GM12875 (cell line): ENCODE results near the gene SGTB.

Source experiments
- H3K4me3 ChIP-seq: one replicate; pipeline ENCODE4 v1.5.1; 2011; ENCODE audit warnings: low read depth, low read length, control low read depth
- TF ChIP-seq, protein P1 (sequence below): IDR thresholded peaks from 2 replicates; pipeline ENCODE4 v1.5.1; 2011; ENCODE audit warnings: low read depth, mild to moderate bottlenecking, control low read depth, inconsistent platforms, low read length, moderate library complexity, borderline replicate concordance; ENCODE audit not compliant: insufficient read depth

Gene SGTB

GRCh38 chr5:65672796-65673195 is 49.1 kb downstream of the SGTB start:
- TF ChIP-seq, protein P1, sequence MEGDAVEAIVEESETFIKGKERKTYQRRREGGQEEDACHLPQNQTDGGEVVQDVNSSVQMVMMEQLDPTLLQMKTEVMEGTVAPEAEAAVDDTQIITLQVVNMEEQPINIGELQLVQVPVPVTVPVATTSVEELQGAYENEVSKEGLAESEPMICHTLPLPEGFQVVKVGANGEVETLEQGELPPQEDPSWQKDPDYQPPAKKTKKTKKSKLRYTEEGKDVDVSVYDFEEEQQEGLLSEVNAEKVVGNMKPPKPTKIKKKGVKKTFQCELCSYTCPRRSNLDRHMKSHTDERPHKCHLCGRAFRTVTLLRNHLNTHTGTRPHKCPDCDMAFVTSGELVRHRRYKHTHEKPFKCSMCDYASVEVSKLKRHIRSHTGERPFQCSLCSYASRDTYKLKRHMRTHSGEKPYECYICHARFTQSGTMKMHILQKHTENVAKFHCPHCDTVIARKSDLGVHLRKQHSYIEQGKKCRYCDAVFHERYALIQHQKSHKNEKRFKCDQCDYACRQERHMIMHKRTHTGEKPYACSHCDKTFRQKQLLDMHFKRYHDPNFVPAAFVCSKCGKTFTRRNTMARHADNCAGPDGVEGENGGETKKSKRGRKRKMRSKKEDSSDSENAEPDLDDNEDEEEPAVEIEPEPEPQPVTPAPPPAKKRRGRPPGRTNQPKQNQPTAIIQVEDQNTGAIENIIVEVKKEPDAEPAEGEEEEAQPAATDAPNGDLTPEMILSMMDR = no peak
- H3K4me3 ChIP-seq = no peak overlapping the region

- TF ChIP-seq, protein P1 = no peak
Measured at GRCh38 chr5:65668696-65669095, 53.2 kb downstream of the SGTB start.

DNA sequence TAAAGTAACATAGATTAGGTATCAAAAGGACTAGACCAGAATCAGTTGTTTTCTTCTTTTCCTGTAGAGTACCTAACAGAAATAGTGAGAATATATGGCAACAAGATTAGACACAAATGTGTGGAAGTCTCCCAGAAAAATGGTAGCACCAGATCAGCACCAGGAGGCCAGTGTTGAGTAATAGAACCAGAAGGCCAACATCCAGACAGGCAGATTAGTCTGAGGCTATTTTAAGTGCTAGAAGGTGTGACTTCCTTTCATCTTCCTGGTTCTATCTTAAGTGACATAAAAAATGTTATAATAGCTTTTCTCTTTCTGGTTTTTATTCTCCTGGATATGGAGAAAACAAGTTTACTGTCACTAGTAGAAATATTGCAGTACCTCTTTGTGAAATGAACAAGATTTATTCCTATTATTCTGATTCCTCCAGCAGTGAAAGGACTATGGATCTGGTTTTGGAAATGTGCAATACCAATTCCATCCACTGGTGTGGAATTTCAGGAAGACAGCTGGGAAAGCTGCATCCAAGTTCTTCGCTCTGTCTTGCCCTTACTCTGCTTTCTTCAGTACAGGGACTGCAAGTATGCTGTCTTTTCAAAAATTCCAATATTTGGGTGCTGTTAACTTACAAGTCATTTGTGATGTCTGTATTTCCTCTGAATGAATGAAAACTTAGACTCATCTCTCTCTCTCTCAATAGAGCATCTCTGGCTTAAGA is 57.9 kb downstream of the SGTB start:
- TF ChIP-seq, protein P1 = peak; percentile 5; the same call in 1 of the 2 replicates
- H3K4me3 ChIP-seq = no peak overlapping the region

More at GRCh38 chr5:65668696-65669095, 53.2 kb downstream of the SGTB start:
- no peak overlapping the region for H3K4me3 ChIP-seq

- TF ChIP-seq, protein P1 = no peak
- no peak overlapping the region for H3K4me3 ChIP-seq
Measured at GRCh38 chr5:65654713-65655112, 67.2 kb downstream of the SGTB start.

- no peak overlapping the region for H3K4me3 ChIP-seq
- TF ChIP-seq, protein P1 = no peak
Measured at GRCh38 chr5:65651144-65651543, 70.8 kb downstream of the SGTB start.

DNA sequence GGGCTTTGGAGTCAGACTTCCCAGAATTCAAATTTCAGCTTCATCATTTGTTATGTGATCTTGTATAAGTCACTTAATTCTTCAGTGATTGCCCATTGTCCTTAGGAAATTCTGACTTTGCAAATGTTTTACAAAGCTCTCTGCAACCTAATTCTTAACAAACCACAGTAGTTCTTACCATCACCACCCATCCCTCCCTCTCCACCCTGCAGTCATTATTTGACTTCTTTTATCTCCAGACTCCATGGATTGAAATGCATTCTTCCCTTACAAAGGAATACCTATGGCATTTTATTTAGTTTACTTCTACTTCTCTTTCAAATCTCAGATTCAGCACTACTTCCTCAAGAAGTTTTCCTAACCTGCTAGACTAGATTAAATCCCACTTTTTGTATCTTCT is 74.0 kb downstream of the SGTB start:
- H3K4me3 ChIP-seq = no peak overlapping the region
- TF ChIP-seq, protein P1 = no peak

GRCh38 chr5:65646938-65647337 is 75.0 kb downstream of the SGTB start:
- H3K4me3 ChIP-seq = no peak overlapping the region
- TF ChIP-seq, protein P1 = no peak
